Measurements from ENCODE around the gene COL23A1. TPM values are rescaled to one million over a fixed set of nuclear protein-coding genes. Genes with fewer than 3 reads are reported as not detected.

The COL23A1 gene
- total and polyA plus RNA-seq, 2 of the 8 experiments (the other 6 are each of a cell fraction or from before 2014, with no cell fraction given), result 3.1 to 4.7 TPM

DNA sequence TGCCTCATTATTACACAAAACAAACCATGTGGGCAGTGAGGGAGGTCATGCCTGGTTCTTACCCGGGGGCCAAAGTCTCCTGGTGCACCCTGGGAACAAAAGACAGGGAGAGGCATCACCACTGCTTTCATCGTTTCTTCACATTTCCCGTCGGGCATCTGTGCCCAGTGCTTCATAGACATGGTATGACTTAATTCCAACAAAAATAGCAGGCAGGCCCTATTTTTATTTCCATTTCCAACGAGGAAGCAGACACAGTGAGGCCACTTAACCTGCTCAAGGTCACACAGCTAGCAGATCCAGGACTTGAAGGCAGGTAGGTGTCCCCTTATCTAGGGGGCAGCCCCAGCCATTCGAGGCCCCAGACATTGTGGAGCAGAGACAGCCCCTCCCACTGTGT is 322.9 kb downstream of the COL23A1 start:
- ChIA-PET CTCF (ENCODE audit: partially characterized antibody) (interaction anchor here (0.6 to 3.6 kb wide), 5 partner anchors 8 to 1155 kb away, joined by 3 to 14 read pairs (median 3); no protein-coding TSS in a partner anchor), POLR2A (ENCODE audit: partially characterized antibody) (interaction anchor here (0.6 to 1.6 kb wide), 3 partner anchors 9 to 318 kb away, joined by 3 to 4 read pairs (median 3); no protein-coding TSS in a partner anchor)
- H4K8ac ChIP-seq (ENCODE audit: extremely low read depth, insufficient read depth, low read length), result no peak overlapping the region
- no peak overlapping the region for H3K4me2 ChIP-seq (ENCODE audit: insufficient read depth in 1 of 2, low read depth in 2 of 2, low read length in 2 of 2)
- no peak overlapping the region for H2AK5ac ChIP-seq (ENCODE audit: low read depth, low read length)
- H3K79me2 ChIP-seq (ENCODE audit: control insufficient read depth in 1 of 2, insufficient read depth in 2 of 2, low read length in 2 of 2), result no peaks in the 10 kb centered on the region
- no peak overlapping the region for H4K5ac ChIP-seq (ENCODE audit: insufficient read length, low read depth, low read length)
- no peak overlapping the region for H2BK12ac ChIP-seq (ENCODE audit: low read depth, low read length)
- 94% methylated on average over 6 of the region's 6 CpGs; no CpG with 5 or more reads in 1 of the 2 experiments for WGBS, 2 experiments (ENCODE audit: extremely low coverage in 1 of 2, insufficient coverage in 1 of 2, insufficient read length in 1 of 2, insufficient replicate concordance in 2 of 2, low coverage in 1 of 2, low lambda C conversion rate in 2 of 2, missing lambda C conversion rate in 1 of 2)
- no peak overlapping the region for H4K91ac ChIP-seq (replicated peaks; ENCODE audit: insufficient read length, low read length)
- H3K4me3 ChIP-seq (ENCODE audit: extremely low read depth in 1 of 4, insufficient read depth in 2 of 4, low read depth in 3 of 4, low read length in 4 of 4), result no peak overlapping the region
- H3K9ac ChIP-seq (replicated peaks in 1 of 4; ENCODE audit: extremely low read depth in 1 of 4, low read depth in 3 of 4, low read length in 3 of 4), result no peak overlapping the region
- H3K27me3 ChIP-seq (replicated peaks in 1 of 4; ENCODE audit: control insufficient read depth in 3 of 4, extremely low read depth in 1 of 4, insufficient read depth in 3 of 4, low read length in 3 of 4), result 0 out of 7 replicates have a peak, but pooled peaks cover 0 to 2% (median 0%) of the 10 kb centered on the region in 4 experiments
- H3K23me2 ChIP-seq (ENCODE audit: low read depth, low read length), result peaks cover 6% of the 10 kb centered on the region; the same call in 1 of the 2 replicates
- H3K79me1 ChIP-seq (ENCODE audit: low read depth, low read length), result no peaks in the 10 kb centered on the region
- H2BK5ac ChIP-seq (ENCODE audit: low read depth, low read length), result no peak overlapping the region
- H2BK120ac ChIP-seq (replicated peaks; ENCODE audit: low read depth, low read length), result no peak overlapping the region
- H3K27ac ChIP-seq (ENCODE audit: low read depth, low read length), result no peak overlapping the region
- H2BK20ac ChIP-seq (ENCODE audit: low read length), result no peak overlapping the region
- H3K23ac ChIP-seq (ENCODE audit: insufficient read length), result no peak overlapping the region
- no peaks in the 10 kb centered on the region for H3K9me3 ChIP-seq (ENCODE audit: insufficient read depth in 2 of 2, low read depth in 1 of 2, low read length in 1 of 2)
- no peak overlapping the region for H3K14ac ChIP-seq (ENCODE audit: insufficient read length)
- no peak overlapping the region for H2BK15ac ChIP-seq (ENCODE audit: low read length)
- H4K20me1 ChIP-seq (replicated peaks in 1 of 2; ENCODE audit: control insufficient read depth in 1 of 2, insufficient read depth in 2 of 2, low read length in 2 of 2), result peaks cover 0 to 2% of the 10 kb centered on the region in 2 experiments
- FAIRE-seq (no peak), DNase-seq (ENCODE audit: low read depth in 1 of 2, low spot score in 2 of 2) (no peak)
- H3K4me1 ChIP-seq (replicated peaks in 1 of 4; ENCODE audit: control insufficient read depth in 3 of 4, insufficient read depth in 4 of 4, low read length in 3 of 4), result no peaks in the 10 kb centered on the region; a peak in 1 of 7 replicates
- no peak overlapping the region for H2AFZ ChIP-seq (ENCODE audit: low read length)
- H3K4ac ChIP-seq (replicated peaks; ENCODE audit: insufficient read length, low read depth, low read length), result no peak overlapping the region
- TF ChIP-seq, protein P1, sequence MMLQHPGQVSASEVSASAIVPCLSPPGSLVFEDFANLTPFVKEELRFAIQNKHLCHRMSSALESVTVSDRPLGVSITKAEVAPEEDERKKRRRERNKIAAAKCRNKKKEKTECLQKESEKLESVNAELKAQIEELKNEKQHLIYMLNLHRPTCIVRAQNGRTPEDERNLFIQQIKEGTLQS (IDR thresholded peaks at IDR 0.05; ENCODE audit: insufficient read depth, low read depth, low read length), result no peak
- no peak for TF ChIP-seq KDM5A (IDR thresholded peaks at IDR 0.05; ENCODE audit: low read length)
- TF ChIP-seq KDM1A (IDR thresholded peaks at IDR 0.05; ENCODE audit: borderline replicate concordance, low read length), result no peak
- no peak for TF ChIP-seq TCF12 (IDR thresholded peaks at IDR 0.05; ENCODE audit: low read depth, low read length)
- TF ChIP-seq GTF2F1 (IDR thresholded peaks at IDR 0.05; ENCODE audit: borderline replicate concordance, low read depth, low read length), result no peak
- no peaks in the 10 kb centered on the region for H3K36me3 ChIP-seq (ENCODE audit: control insufficient read depth in 2 of 4, insufficient read depth in 4 of 4, low read length in 3 of 4)
- H3K56ac ChIP-seq (replicated peaks; ENCODE audit: insufficient read length, low read depth, low read length), result no peak overlapping the region
- no peak overlapping the region for H3K18ac ChIP-seq (ENCODE audit: extremely low read depth, low read length)

All from H1 (cell line).